Measurements from ENCODE around the gene SYF2.
"Not testable (repeated sequence)": the region's sequence is repeated elsewhere in the genome, so short reads cannot be mapped to it uniquely, and the experiment has no call there.

The SYF2 gene

GRCh38 chr1:25232027-25232865 lies at the start of gene SYF2:
SYF2 (minus strand) TSS chr1:25232502; CDS start chr1:25232467, 35 bp downstream.
- peak; percentile 93 for DNase-seq (ENCODE audit: low spot score)

- not testable (repeated sequence) for DNase-seq (ENCODE audit: low spot score)
Measured at GRCh38 chr1:25279693-25280111, 47.4 kb upstream of the SYF2 start.

- not testable (repeated sequence) for DNase-seq (ENCODE audit: low spot score)
Measured at GRCh38 chr1:25278790-25279189, 46.5 kb upstream of the SYF2 start.

GRCh38 chr1:25278358-25278757 lies 46.1 kb upstream of the SYF2 start:
- not testable (repeated sequence) for DNase-seq (ENCODE audit: low spot score)

- not testable (repeated sequence) for DNase-seq (ENCODE audit: low spot score)
Measured at GRCh38 chr1:25277295-25277694, 45.0 kb upstream of the SYF2 start.

GRCh38 chr1:25275648-25276047 lies 43.3 kb upstream of the SYF2 start:
- DNase-seq (ENCODE audit: low spot score): not testable (repeated sequence)

- DNase-seq (ENCODE audit: low spot score): not testable (repeated sequence)
Measured at GRCh38 chr1:25272238-25272637, 39.9 kb upstream of the SYF2 start, which contains the start of gene RHD. RHD (plus strand) TSS chr1:25272509; CDS start chr1:25272548, 39 bp downstream.

GRCh38 chr1:25268143-25268760 lies 36.0 kb upstream of the SYF2 start:
- DNase-seq (ENCODE audit: low spot score): not testable (repeated sequence)

GRCh38 chr1:25267288-25268142 lies 35.2 kb upstream of the SYF2 start:
- peak; percentile 81 for DNase-seq (ENCODE audit: low spot score)

GRCh38 chr1:25266554-25267287 lies 34.4 kb upstream of the SYF2 start:
- DNase-seq (ENCODE audit: low spot score): not testable (repeated sequence)

GRCh38 chr1:25260336-25260735 lies 28.0 kb upstream of the SYF2 start:
- not testable (repeated sequence) for DNase-seq (ENCODE audit: low spot score)

GRCh38 chr1:25259813-25260212 lies 27.5 kb upstream of the SYF2 start:
- DNase-seq (ENCODE audit: low spot score): not testable (repeated sequence)

- DNase-seq (ENCODE audit: low spot score): no peak
Measured at GRCh38 chr1:25257196-25257595, 24.9 kb upstream of the SYF2 start.

- DNase-seq (ENCODE audit: low spot score): no peak
Measured at GRCh38 chr1:25256578-25256965, 24.3 kb upstream of the SYF2 start.

- DNase-seq (ENCODE audit: low spot score): no peak
Measured at GRCh38 chr1:25255706-25256577, 23.6 kb upstream of the SYF2 start.

GRCh38 chr1:25253911-25254310 lies 21.6 kb upstream of the SYF2 start:
- no peak for DNase-seq (ENCODE audit: low spot score)

GRCh38 chr1:25247829-25248754 lies 15.8 kb upstream of the SYF2 start:
- DNase-seq (ENCODE audit: low spot score): no peak

GRCh38 chr1:25247024-25247828 lies 14.9 kb upstream of the SYF2 start, which contains the start of gene RSRP1:
RSRP1 (minus strand) TSS chr1:25247454; CDS start chr1:25246963, 491 bp downstream.
- peak; percentile 98 for DNase-seq (ENCODE audit: low spot score)
